Hippocampal formation (tissue), 2 donors: ENCODE results near the gene POLD3.
"Not testable (repeated sequence)": the region's sequence is repeated elsewhere in the genome, so short reads cannot be mapped to it uniquely, and the experiment has no call there.

Experiments
- DNase-seq, 2 donors: peaks; one replicate each; lab custom pipeline; 2025; lab: John Stamatoyannopoulos, UW

POLD3 gene

GRCh38 chr11:74583024-74583624, 9.3 kb upstream of the POLD3 start:
- DNase-seq: no peak

- not testable (repeated sequence) for DNase-seq
Observed at GRCh38 chr11:74590492-74590891, 1.9 kb upstream of the POLD3 start.

DNA sequence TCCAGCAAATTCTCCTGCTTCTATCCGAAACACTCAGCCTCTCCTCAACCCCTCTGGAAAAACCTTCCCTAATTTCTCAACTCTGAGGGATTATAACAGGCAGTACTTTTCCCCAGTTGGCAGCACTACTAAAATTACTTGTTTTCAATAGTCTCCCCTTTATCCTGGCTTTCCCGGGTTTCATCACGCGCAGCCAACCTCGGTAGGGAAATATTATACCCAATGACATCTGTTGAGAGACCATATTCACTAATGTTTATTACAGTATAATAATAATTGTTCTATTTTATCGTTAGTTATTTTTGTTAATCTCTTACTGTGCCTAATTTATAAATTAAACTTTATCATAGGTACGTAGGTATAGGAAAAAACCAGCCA, 330 bp upstream of the POLD3 start:
- no peak for DNase-seq

GRCh38 chr11:74593463-74593862, 1.1 kb downstream of the POLD3 start:
- DNase-seq: no peak

GRCh38 chr11:74602637-74603556, 10.5 kb downstream of the POLD3 start:
- DNase-seq: no peak

DNA sequence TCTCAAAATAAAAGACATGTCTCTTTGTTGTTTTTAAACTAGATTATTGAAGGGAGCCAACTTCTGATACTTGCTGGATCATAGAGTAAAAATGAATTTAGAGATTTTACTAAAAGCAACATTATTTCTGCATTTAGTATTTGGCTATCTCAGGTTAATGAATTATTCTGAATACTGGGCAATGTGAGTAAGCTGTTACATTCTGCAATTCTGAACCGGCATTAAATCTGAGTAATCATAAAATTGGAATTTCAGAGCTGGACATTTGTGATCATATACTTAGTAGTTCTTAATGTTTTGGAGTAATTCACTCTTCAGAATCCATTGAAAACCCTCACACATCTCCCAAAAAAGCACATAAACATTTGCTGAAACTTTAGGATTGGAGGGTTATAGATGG, 11.5 kb downstream of the POLD3 start:
- no peak for DNase-seq

DNA sequence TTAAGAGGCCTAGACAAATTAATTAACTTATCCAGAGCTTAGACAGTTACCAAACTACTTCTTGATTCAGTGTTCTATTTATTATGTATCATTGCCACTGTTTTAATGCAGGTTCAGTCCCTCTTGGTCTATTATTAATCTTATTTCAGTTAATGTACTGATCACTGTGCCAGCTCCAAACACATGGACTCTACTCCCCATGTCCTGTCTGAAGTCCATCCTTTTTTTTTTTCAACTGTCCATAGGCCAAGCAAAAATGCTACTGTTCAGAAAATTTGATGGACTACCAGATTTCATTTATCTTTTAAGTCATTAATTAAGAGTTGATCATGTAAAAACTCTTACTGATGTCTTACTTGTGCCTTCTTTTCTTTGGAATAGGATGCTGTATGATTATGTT, 11.9 kb downstream of the POLD3 start:
- DNase-seq: no peak

DNA sequence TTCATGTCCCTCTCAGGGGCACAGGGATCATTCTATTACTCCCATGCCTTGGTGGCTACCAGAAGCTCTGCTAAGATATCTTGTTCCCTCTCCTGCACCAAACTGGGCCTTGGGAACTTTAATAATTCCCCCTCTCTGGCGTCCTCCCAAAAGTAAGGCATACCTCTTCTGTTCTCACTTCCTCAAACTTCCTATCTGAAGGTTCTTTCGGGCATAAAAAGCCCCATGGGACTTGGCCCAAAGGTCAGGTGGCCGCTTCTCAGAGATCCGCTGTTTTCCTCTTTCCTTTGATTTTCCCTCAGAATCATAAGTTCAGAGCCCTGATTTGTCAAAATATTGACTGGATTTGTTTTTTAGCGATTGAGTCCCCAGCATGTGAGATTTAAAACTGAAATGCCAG, 13.0 kb downstream of the POLD3 start:
- DNase-seq: no peak

- DNase-seq: no peak
Observed at GRCh38 chr11:74608431-74608830, 16.0 kb downstream of the POLD3 start.

DNA sequence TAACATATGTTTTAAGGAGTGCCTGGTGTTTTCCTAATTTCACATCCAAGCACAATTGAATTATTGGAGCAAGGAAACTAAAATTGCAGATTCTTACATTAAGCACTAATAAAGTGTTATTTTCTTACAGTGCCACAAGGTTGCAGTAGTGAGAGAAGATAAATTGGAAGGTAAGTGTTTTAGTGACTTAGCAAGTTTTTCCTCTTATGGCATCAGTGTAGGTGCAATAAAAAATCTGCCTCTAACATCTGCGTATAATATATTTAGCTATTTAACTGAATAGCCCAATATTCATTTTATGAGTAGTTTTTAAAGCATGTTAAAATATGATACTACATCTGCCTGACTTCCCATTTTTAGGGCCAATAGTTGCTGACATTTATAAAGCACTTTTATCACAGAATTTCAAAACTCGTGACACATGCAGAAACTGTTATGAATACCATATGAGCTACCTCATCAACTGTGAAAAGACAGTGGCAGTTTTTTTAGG, 19.0 kb downstream of the POLD3 start:
- DNase-seq: peak in 1 of 2 donors; percentile 47

DNA sequence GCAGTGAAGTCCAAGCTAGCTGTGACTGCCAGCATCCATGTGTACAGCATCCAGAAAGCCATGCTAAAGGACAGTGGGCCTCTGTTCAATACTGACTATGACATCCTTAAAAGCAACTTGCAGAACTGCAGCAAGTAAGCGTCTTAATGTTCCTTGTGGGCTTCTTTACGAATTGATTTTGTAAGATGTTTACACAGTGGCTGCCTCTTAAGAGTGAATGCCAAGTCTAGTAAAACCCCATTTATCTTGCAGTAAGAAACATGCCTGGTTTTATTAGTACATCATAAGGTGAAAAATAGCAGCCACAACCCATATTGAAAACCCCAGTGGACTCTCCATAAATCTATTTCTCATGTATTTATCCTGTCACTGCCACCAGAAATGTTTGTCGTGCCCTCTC, 20.5 kb downstream of the POLD3 start:
- no peak for DNase-seq

DNA sequence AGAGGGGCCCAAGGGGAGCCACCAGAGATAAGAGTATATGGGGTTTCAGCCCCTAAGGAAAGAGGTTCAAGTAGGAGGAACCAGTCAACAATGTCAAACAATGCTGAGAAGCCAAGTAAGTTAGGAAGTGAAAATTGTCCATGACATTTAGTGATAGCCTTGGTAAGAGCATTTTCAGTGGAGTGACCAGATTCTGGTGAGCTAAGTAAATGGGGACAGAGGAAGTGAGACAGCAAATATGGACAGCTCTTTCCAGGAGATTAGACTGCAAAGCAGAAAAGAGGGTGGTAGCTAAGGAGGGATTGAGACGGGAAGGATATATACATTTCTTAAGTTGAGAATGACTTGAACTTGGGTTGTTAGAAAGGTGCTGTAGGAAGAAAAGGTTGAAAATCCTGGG, 22.9 kb downstream of the POLD3 start:
- no peak for DNase-seq

GRCh38 chr11:74615988-74616387, 23.6 kb downstream of the POLD3 start:
- no peak for DNase-seq

GRCh38 chr11:74620531-74620930, 28.1 kb downstream of the POLD3 start:
- no peak for DNase-seq

GRCh38 chr11:74626130-74626529, 33.7 kb downstream of the POLD3 start:
- no peak for DNase-seq

DNA sequence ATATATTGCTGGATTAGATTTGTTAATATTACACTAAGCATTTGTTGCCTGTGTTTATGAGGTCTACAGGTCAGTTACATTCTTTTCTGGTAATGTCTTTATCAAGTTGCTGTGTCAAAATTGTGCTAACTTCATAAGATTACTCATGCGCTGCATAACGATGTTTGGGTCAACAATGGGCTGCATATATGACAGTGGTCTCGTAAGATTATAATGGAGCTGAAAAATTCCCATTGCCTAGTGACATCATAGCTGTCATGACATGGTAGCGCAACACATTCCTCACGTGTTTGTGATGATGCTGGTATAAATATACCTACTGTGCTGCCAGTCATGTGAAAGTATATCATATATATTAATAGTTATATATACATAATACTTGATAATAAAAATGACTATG, 34.2 kb downstream of the POLD3 start:
- no peak for DNase-seq

GRCh38 chr11:74627381-74627780, 35.0 kb downstream of the POLD3 start:
- no peak for DNase-seq

DNA sequence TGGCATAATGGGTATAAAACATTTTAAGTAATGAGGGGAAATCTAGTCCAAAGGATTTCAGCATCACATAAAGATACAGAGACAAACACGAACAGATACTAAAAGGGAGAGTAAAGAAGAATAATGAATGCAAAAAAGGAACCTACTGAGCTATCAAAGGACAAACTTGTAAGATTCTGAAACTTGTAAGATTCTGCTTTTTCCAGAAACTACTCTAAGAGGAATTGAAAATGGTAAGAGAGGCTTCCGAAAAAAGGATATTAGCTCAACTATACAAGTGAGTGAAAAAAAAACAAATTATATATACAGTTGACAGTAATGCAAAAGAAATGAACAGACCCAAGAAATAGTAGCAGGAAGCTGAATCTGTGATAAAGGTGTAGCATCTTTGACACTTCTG, 37.7 kb downstream of the POLD3 start:
- no peak for DNase-seq

- no peak for DNase-seq
Observed at GRCh38 chr11:74633406-74634393, 41.3 kb downstream of the POLD3 start.

GRCh38 chr11:74634537-74634936, 42.2 kb downstream of the POLD3 start:
- DNase-seq: no peak

GRCh38 chr11:74636630-74637184, 44.3 kb downstream of the POLD3 start:
- DNase-seq: no peak

DNA sequence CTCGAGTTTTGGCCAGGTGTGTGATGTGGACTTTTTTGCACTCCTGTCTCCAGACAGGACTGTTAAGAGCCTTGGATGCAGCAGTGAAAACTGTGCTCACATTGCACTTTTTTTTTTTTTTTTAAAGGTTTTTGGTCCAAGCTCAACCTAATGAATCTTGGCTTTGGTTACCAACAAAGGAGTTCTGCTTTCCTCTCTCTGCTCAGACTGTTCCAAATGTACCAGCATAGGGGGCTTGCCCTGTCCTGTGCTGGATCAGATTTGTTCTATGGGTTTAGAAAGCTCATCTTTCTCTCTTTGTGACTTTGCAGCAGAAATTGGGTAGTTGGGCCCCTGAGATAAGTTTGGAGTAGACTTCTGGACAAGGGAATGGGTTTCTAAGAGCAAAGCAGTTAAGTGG, 45.3 kb downstream of the POLD3 start:
- DNase-seq: no peak
